ENCODE data around the gene MAP3K20.

DNA sequence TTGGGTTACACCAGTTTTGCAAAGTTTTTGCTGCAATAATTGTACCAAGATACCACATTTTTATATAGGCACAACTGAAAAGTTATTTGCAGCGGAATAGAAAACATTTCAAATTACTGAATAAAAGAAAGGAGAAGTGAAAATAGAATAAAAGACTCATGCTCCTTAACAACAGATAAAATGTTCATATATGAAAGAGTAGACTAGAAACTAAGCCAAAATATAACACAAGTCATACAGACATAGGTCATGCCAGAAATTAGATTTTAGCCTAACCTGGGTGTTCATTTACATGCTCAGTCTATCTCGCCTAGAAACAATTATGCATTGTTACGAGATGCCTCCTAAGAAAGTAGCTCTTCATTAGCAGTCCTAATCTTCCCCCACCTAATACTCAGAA lies 16.4 kb upstream of the MAP3K20 start:
- TF ChIP-seq POLR2A (IDR thresholded peaks at IDR 0.05; ENCODE audit: low read depth, low read length) (no peak), EZH2 (IDR thresholded peaks at IDR 0.05; ENCODE audit: borderline replicate concordance, low read depth, low read length, severe bottlenecking) (no peak), POLR2AphosphoS5 (IDR thresholded peaks at IDR 0.05; ENCODE audit: insufficient read depth, low read depth, low read length) (no peak), JUN (IDR thresholded peaks at IDR 0.05; ENCODE audit: borderline replicate concordance, insufficient read depth, insufficient read length, low read depth) (no peak), MYC (IDR thresholded peaks at IDR 0.05; ENCODE audit: low read depth, low read length) (no peak), GATA2 (IDR thresholded peaks at IDR 0.05; ENCODE audit: insufficient read depth, insufficient read length, low read depth, low read length) (no peak), FOS (IDR thresholded peaks at IDR 0.05; ENCODE audit: borderline replicate concordance, insufficient read depth, low read length) (no peak), MAX (IDR thresholded peaks at IDR 0.05; ENCODE audit: insufficient read depth, insufficient read length) (no peak)
- TF ChIP-seq, protein P1, sequence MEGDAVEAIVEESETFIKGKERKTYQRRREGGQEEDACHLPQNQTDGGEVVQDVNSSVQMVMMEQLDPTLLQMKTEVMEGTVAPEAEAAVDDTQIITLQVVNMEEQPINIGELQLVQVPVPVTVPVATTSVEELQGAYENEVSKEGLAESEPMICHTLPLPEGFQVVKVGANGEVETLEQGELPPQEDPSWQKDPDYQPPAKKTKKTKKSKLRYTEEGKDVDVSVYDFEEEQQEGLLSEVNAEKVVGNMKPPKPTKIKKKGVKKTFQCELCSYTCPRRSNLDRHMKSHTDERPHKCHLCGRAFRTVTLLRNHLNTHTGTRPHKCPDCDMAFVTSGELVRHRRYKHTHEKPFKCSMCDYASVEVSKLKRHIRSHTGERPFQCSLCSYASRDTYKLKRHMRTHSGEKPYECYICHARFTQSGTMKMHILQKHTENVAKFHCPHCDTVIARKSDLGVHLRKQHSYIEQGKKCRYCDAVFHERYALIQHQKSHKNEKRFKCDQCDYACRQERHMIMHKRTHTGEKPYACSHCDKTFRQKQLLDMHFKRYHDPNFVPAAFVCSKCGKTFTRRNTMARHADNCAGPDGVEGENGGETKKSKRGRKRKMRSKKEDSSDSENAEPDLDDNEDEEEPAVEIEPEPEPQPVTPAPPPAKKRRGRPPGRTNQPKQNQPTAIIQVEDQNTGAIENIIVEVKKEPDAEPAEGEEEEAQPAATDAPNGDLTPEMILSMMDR (IDR thresholded peaks at IDR 0.05; ENCODE audit: extremely low read depth in 1 of 2, insufficient read depth in 1 of 2, low read depth in 1 of 2, low read length in 2 of 2): no peak
